SJSA1 (cell line): ENCODE results near the gene GGTA1. TPM values are rescaled to one million over a fixed set of nuclear protein-coding genes. Genes with fewer than 3 reads are reported as not detected.
"Not testable (repeated sequence)": the region's sequence is repeated elsewhere in the genome, so short reads cannot be mapped to it uniquely, and the experiment has no call there.

ENCODE experiments used
- DNase-seq, 2 experiments: peaks; one replicate each; pipeline ENCODE4 v3.0.0-alpha.2; 2015 to 2020; ENCODE audit warnings: low spot score in 2 of 2, low read depth in 1 of 2
- H3K27ac ChIP-seq: fragments of 250-450 bp; sonication (Bioruptor Pico); 2 replicates; pipeline ENCODE4 v1.5.1; 2020; ENCODE audit warnings: mild to moderate bottlenecking, moderate library complexity
- H3K27me3 ChIP-seq: fragments of 250-450 bp; sonication (Bioruptor Pico); replicated peaks from 2 replicates; pipeline ENCODE4 v1.5.1; 2020; ENCODE audit warnings: mild to moderate bottlenecking, moderate library complexity
- H3K36me3 ChIP-seq: fragments of 250-450 bp; sonication (Bioruptor Pico); 2 replicates; pipeline ENCODE4 v1.5.1; 2020; ENCODE audit warnings: mild to moderate bottlenecking
- H3K4me1 ChIP-seq: fragments of 250-450 bp; sonication (Bioruptor Pico); replicated peaks from 2 replicates; pipeline ENCODE4 v1.6.1; 2021; ENCODE audit warnings: mild to moderate bottlenecking
- H3K4me3 ChIP-seq: fragments of 250-450 bp; sonication (Bioruptor Pico); 2 replicates; pipeline ENCODE4 v1.5.1; 2020; ENCODE audit warnings: mild to moderate bottlenecking
- H3K9me3 ChIP-seq: fragments of 250-450 bp; sonication (Bioruptor Pico); replicated peaks from 2 replicates; pipeline ENCODE4 v1.5.1; 2020; ENCODE audit warnings: mild to moderate bottlenecking
- total RNA-seq: library from RNA; depleted of rRNA; stranded (reverse); fragments of >200 nt; shearing (Covaris generic); gene quantifications from 2 replicates; pipeline ENCODE4 v1.2.3, GENCODE V29; 2014; rRNA removed

The GGTA1 gene
- total RNA-seq: not detected in 2 replicates

DNA sequence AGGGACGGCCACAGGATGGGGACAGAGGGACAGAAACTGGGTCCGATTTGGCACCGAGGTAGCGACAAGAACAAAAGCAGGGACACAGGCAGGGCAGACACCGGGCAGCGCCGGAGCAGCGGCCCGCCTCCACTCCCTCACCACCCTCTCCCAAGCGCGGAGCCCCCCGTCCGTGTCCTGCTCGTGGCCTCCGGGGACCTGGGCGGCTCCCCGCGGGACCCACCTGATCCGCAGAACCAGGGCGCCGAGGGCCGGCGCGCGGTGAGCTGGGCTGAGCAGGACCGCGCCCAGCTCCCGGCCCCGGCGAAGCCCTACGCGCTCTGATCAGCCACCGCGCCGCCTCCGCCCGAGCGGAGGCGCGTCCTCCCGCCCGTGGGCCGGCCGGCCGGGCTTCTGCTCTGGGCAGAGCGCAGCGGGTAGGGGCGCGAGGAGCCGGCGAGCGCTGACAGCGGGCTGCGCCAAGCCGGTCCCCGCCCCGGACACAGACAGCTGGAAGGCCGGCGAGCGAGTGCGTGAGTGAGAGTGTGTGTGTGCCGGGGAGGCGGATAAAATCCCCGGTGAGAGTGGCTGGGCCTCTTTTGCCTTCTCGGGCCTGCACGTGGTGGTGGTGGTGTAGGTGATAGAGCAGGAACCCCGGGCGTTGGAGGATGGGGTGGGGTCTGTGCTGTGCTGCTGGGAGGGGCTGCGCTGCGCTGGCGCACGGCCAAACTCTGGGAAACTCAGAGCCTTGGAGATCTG lies at the start of gene GGTA1:
GGTA1 (minus strand) TSS at position 418 of the 738 bp plus-strand sequence. CDS start 31,922 bp downstream, outside the sequence.
- Histone ChIP-seq H3K27ac (no peak within 1 kb of the TSS), H3K27me3 (peaks cover 37% of the 10 kb centered on the region), H3K4me1 (peaks cover 9% of the 10 kb centered on the region), H3K36me3 (no peaks in the 10 kb centered on the region), H3K9me3 (no peaks in the 10 kb centered on the region; the same call in 1 of the 2 replicates), H3K4me3 (0 out of 2 replicates have a peak within 1 kb of the TSS, but pooled peaks have one; percentile 15)
- DNase-seq: peak in 1 of 2 experiments; percentile 8

DNA sequence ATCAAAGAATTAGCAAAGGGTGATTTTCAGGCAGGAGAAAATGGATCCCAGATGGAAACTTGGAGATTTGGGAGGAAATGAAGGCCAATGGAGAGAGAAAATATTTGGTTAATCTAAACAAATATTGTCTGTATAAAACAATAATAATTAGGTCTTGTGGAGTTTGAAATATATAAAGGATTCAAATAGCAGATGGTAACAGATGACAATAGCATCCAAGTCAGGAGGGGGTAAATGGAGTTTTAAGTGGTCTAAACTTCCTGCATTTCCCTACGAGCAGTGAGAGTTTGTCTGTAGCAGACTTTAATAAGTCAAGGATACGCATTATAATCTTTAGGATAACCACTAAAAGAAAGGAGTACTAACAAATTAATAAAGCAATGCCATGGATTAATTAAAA lies 49.0 kb upstream of the GGTA1 start:
- H3K4me3 ChIP-seq: no peak overlapping the region
- no peak for DNase-seq
- H3K9me3 ChIP-seq: no peaks in the 10 kb centered on the region
- H3K27ac ChIP-seq: no peak overlapping the region
- H3K36me3 ChIP-seq: no peaks in the 10 kb centered on the region
- H3K4me1 ChIP-seq: peaks cover 5% of the 10 kb centered on the region
- no peaks in the 10 kb centered on the region for H3K27me3 ChIP-seq

DNA sequence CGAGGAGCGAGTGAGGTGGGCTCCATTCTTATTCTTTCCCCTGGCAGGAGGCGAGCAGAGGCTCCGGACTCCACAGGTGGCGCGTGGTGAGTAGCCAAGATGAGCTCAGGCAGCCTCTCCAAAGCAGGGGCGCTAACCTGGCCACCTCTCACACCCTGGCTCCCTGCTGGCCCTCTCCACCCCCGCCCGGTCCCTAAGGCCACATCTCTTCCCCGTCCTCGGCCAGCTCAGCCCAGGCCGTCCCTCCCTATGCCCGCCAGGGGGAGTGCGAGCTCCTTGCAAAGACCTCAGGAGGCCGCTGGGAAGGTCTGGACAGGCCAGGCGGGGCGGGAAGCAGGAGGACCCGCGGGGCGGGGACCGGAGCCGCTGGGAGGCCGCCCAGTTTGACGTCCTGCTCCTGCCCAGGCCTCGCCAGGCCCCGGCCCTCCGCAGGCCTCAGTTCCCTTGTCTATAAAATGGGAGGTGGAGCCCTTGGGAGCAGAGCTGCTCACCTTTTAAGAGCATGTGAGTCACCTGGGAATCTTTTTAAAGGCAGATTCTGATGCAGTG lies 46.3 kb upstream of the GGTA1 start:
- Histone ChIP-seq H3K27me3 (no peaks in the 10 kb centered on the region), H3K4me1 (peaks cover 5% of the 10 kb centered on the region), H3K4me3 (no peak overlapping the region), H3K36me3 (no peaks in the 10 kb centered on the region), H3K27ac (no peak overlapping the region), H3K9me3 (no peaks in the 10 kb centered on the region)
- peak; percentile 81 to 95 for DNase-seq

DNA sequence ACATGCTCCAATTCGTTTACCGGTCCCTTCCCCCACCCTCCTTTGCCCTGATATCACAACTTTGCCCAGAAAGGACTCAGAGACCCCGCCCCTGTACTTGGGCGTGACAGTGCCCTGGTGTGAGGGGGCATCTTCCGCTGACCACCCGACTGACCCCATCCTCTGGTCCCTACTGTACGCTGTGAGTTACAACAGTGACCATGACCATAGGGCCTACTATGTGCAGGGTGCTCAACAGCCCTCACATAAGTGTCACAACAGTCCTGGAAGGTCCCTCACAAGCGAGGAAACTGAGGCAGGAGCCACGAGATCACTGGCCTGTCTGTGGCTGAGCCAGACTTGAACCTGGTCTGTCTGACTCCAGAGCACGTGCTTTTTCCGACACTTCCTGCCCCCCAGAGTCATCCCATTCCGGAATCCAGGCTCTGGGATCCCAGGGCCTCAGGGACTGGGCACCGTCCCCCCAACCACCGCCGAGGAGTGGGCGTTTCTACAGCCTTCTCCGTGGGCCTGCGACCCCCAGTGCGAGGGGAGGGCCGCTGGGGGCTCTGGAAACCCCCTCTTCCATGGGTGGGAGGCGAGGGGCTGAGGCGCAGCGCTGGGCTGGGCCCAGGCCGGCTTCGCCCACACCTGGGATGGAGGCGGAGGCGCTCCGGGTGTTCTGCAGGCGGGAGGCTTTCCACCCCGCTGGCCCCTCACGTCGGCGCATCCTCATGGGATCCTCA lies 45.7 kb upstream of the GGTA1 start:
- Histone ChIP-seq H3K4me1 (peaks cover under 1% of the 10 kb centered on the region; the same call in 1 of the 2 replicates), H3K36me3 (no peaks in the 10 kb centered on the region), H3K9me3 (no peaks in the 10 kb centered on the region), H3K4me3 (no peak overlapping the region), H3K27ac (no peak overlapping the region), H3K27me3 (no peaks in the 10 kb centered on the region)
- no peak for DNase-seq

DNA sequence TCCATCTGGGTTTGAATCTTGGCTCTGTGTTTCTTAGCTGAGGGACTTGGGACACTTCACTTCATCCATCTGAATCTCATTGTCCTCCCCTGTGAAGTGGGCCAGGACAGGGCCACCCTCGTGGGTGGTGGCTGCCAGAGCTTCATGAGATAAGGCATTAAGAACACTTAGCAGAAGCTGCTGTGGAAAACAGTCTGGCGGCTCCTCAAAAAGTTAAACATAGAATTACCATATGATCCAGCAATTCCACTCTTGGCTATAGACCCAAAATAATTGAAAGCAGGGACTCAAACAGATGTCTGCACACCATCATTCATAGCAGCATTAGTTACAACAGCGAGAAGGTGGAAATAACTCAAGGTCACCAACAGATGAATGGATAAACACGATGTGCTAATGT lies 42.4 kb upstream of the GGTA1 start:
- DNase-seq: no peak
- Histone ChIP-seq H3K4me1 (no peaks in the 10 kb centered on the region), H3K4me3 (no peak overlapping the region), H3K27ac (no peak overlapping the region), H3K36me3 (no peaks in the 10 kb centered on the region), H3K27me3 (no peaks in the 10 kb centered on the region), H3K9me3 (no peaks in the 10 kb centered on the region)

DNA sequence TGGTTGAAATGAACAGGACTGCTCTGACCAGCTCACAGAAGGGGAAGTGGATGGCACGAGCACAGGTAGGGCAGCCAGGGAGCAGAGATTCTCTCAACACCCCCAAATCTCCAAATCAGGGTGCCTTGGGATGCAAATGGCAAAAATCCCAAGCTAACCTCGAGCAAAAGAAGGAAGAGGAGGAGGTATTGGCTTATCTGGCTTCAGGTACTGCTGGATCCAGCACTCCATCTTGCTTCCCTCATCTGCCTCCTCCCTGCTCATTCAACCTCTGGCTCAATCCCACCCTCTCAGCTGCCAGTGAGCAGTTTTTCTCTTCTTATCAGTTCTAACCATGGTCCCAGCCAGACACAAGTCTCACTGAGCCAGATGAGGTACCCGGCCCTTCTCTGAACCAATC lies 41.6 kb upstream of the GGTA1 start:
- Histone ChIP-seq H3K36me3 (no peaks in the 10 kb centered on the region), H3K27me3 (no peaks in the 10 kb centered on the region), H3K27ac (no peak overlapping the region), H3K4me1 (no peaks in the 10 kb centered on the region), H3K9me3 (no peaks in the 10 kb centered on the region), H3K4me3 (no peak overlapping the region)
- no peak for DNase-seq

DNA sequence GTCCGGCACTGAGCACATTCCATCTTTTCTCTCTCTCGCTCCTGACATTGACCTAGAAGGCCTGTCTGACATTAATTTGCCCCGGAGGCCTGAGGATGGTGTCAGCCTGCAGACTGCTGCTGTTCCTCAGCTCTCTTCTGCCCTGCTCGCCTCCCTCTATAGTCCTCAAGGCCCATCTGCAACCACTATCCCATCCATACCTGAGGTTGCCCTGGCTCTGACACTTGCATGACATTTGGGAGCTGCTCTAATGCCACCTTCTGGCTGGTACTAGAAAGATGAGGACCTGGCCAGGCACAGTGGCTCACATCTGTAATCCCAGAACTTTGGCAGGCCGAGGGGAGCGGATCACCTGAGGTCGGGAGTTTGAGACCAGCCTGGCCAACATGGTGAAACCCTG lies 38.6 kb upstream of the GGTA1 start:
- no peak for DNase-seq
- no peaks in the 10 kb centered on the region for H3K4me1 ChIP-seq
- no peaks in the 10 kb centered on the region for H3K27me3 ChIP-seq
- no peaks in the 10 kb centered on the region for H3K9me3 ChIP-seq
- no peak overlapping the region for H3K27ac ChIP-seq
- H3K36me3 ChIP-seq: no peaks in the 10 kb centered on the region
- no peak overlapping the region for H3K4me3 ChIP-seq

DNA sequence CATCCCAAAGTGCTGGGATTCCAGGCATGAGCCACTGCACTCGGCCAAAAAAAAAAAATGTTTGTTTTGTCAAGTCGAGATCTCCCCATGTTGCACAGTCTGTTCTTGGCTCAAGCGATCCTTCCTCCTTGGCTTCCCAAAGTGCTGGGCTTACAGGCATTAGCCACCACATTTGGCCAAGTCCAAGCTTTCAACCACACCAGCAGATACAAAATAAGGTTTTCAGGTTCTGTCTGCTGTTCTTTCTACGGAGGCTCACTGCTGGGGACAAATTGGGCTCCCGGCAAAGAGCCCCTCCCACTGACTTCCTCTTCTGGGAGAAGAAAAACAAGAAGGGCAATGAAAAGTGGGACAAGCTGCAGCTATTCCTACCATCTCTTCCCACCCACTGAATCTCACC lies 37.6 kb upstream of the GGTA1 start:
- Histone ChIP-seq H3K9me3 (no peaks in the 10 kb centered on the region), H3K4me3 (no peak overlapping the region), H3K36me3 (no peaks in the 10 kb centered on the region), H3K4me1 (no peaks in the 10 kb centered on the region), H3K27ac (no peak overlapping the region), H3K27me3 (no peaks in the 10 kb centered on the region)
- no peak for DNase-seq

DNA sequence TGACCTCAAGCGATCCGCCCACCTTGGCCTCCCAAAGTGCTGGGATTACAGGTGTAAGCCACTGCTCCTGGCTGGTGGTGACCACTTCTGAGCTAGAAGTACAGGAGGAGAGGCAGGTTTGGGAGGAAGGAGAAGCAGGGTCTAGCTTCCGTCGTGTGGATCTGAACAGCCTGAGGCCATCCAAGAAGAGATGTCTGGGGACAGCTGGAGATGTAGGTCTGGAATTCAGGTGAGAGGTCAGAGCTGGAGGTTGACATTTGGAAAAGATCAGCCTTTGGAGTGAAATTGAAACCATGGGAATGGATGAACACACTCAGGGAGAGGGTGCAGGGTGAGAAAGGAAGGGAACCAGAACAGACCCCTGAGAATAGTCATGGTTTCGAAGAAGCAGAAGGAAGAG lies 33.2 kb upstream of the GGTA1 start:
- no peak overlapping the region for H3K4me3 ChIP-seq
- no peak overlapping the region for H3K27ac ChIP-seq
- H3K27me3 ChIP-seq: no peaks in the 10 kb centered on the region
- no peaks in the 10 kb centered on the region for H3K36me3 ChIP-seq
- DNase-seq: no peak
- no peaks in the 10 kb centered on the region for H3K9me3 ChIP-seq
- no peaks in the 10 kb centered on the region for H3K4me1 ChIP-seq

DNA sequence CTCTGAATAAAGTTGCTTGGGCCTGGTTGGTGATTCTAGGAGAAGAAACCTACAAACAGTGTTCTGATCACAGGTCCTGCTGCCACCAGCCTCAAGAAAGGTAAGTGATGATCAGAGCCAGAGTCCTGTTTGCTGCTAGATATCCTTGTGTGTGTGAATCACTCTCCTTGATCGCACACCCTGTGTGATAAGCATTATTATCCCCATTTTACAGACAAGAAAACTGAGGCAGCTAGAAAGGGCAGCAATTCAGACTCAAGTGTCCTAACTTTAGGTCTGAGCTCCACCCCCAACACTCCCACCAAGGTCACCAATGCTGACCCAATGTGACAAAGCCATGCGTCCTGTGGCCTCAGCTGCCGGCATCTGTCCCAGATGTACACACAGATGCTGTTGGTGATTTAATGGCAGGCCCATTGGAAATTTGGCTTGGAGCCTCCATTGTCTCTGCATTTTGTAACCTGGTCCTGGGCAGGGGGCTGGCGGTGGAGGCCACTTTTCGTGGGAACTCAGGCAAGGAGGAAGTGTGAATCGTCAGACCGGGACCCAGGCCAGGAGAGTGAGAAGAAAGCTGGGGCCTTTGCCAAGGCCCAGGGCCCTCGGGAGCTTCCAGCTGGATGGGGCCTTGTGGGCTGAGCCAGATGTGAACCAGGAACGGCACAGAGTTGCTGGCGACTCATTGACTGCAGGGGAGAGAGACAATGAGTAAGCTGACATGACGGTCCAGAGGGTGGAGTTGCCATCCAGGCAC lies 29.8 kb upstream of the GGTA1 start:
- Histone ChIP-seq H3K27me3 (no peaks in the 10 kb centered on the region), H3K4me3 (no peak overlapping the region), H3K36me3 (no peaks in the 10 kb centered on the region), H3K9me3 (no peaks in the 10 kb centered on the region), H3K27ac (no peak overlapping the region), H3K4me1 (no peaks in the 10 kb centered on the region)
- peak in 1 of 2 experiments; percentile 4 for DNase-seq

DNA sequence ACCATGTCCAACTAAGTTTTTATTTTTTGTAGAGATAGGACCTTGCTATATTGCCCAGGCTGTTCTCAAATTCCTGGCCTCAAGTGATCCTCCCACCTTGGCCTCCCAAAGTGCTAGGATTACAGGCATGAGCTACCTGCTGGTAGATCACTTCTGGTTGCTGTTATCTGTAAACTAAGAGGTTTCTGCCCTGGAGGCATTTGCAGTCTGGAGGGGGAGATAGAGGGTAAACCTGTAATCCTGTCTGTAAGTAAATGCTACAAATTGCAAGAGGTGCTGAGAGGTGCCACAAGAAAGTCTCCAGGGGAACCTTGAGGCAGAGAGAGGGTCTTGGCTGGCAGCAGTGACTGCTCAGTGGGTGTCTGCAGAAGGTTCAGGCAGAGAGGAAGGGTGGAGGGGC lies 29.0 kb upstream of the GGTA1 start:
- Histone ChIP-seq H3K4me1 (no peaks in the 10 kb centered on the region), H3K9me3 (no peaks in the 10 kb centered on the region), H3K36me3 (no peaks in the 10 kb centered on the region), H3K4me3 (no peak overlapping the region), H3K27ac (no peak overlapping the region), H3K27me3 (no peaks in the 10 kb centered on the region)
- DNase-seq: no peak

DNA sequence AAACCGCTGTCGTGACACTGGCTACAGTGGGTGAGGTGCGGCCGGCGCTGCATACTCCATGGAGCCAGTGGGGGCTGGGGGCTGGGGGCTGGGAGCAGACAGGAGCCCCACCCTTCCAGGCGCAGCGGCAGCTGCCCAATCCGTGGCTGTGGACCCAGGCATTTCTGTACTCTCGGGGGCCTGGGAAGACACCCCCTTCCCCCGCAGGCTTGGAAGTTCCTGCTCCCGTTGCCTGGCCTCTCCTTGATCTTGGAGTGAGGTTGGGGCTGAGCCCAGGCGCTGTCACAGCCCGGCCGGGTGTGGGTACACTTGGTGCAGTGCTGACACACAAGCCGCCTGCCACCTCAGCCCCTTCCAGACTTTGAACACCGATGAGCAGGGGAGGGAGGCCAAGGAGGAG lies 27.7 kb upstream of the GGTA1 start:
- H3K36me3 ChIP-seq: no peaks in the 10 kb centered on the region
- no peak overlapping the region for H3K27ac ChIP-seq
- no peak for DNase-seq
- no peaks in the 10 kb centered on the region for H3K4me1 ChIP-seq
- H3K4me3 ChIP-seq: no peak overlapping the region
- H3K27me3 ChIP-seq: no peaks in the 10 kb centered on the region
- no peaks in the 10 kb centered on the region for H3K9me3 ChIP-seq

DNA sequence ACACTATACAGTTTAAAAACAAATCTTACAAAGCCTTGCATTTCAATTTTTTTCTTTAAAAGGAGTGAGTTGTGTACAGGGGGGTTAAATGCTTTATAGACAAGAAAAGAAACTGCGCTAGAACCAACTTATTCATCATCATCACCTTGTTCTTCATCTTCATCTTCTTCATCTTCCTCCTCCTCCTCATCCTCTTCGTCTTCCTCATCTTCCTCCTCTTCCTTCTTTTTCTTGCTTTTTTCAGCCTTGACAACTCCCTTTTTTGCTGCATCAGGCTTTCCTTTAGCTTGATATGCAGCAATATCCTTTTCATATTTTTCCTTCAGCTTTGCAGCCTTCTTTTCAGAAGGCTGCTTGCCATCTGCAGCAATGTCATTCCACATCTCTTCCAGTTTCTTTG lies 20.0 kb upstream of the GGTA1 start:
- not testable (repeated sequence) for H3K27ac ChIP-seq, DNase-seq, H3K27me3 ChIP-seq, H3K4me3 ChIP-seq, H3K4me1 ChIP-seq, H3K36me3 ChIP-seq, H3K9me3 ChIP-seq
